HepG2 (cell line): ENCODE results near the gene SLC27A3. TPM values are rescaled to one million over a fixed set of nuclear protein-coding genes. Genes with fewer than 3 reads are reported as not detected.

Source experiments
- ATAC-seq: fragments of 200-7000 bp; cut with Tn5 transposase; 3 replicates; pipeline ENCODE4 v1.9.1; 2020; ENCODE audit warnings: mild to moderate bottlenecking, moderate library complexity
- BruUV-seq: library from RNA; stranded (reverse); fragments of 400-500 nt; replicated peaks from 2 replicates; lab custom pipeline; 2021; lab: Mats Ljungman, UMichigan
- CTCF ChIA-PET: fragments of 300-600 bp; formaldehyde crosslinking; extraction: SDS; loops from one replicate; lab custom pipeline; 2021; ENCODE audit warnings: low total read pairs, inconsistent platforms, low intra/inter-chr PET ratio; lab: Yijun Ruan, JAX
- POLR2A ChIA-PET: fragments of 350-600 bp; sonication (Branson Sonifier 250); formaldehyde crosslinking; loops from one replicate; lab custom pipeline; 2020; ENCODE audit warnings: antibody characterized with exemption, inconsistent platforms; lab: Yijun Ruan, JAX
- DNase-seq: peaks from one replicate; pipeline ENCODE4 v3.0.0-alpha.2; 2015; ENCODE audit warnings: low spot score
- FAIRE-seq: peaks from 3 replicates; lab custom pipeline; 2011; peaks lifted over from hg19 to GRCh38; lab: Jason Lieb, UNC
- H2AFZ ChIP-seq: one replicate; pipeline ENCODE4 v1.6.1; 2011; ENCODE audit warnings: low read length, inconsistent platforms
- H3K27ac ChIP-seq: fragments of 300-600 bp; 3 replicates; pipeline ENCODE4 v1.8.0; 2011; ENCODE audit warnings: mixed run types, mild to moderate bottlenecking, mixed read lengths, low read length, inconsistent platforms; ENCODE audit not compliant: insufficient read depth; ENCODE audit errors: extremely low read length
- H3K27me3 ChIP-seq, 2 experiments: fragments of 200-600 bp in 1 of 2; 2 replicates in 1 of 2; 3 replicates in 1 of 2; pipeline versions ENCODE4 v1.6.0 to v1.8.0; 2011; ENCODE audit warnings: low read length in 2 of 2, mild to moderate bottlenecking in 2 of 2, moderate library complexity in 2 of 2, inconsistent platforms in 1 of 2; ENCODE audit not compliant: insufficient read depth in 2 of 2, control insufficient read depth in 1 of 2
- H3K36me3 ChIP-seq, 2 experiments: fragments of 200-600 bp in 1 of 2; replicated peaks in 1 of 2; 2 replicates in 1 of 2; 3 replicates in 1 of 2; pipeline versions ENCODE4 v1.5.1 to v1.8.0; 2011; ENCODE audit warnings: low read length in 2 of 2, inconsistent platforms in 1 of 2; ENCODE audit not compliant: insufficient read depth in 2 of 2, control insufficient read depth in 1 of 2
- H3K4me1 ChIP-seq: 2 replicates; pipeline ENCODE4 v1.5.1; 2012; ENCODE audit warnings: low read length, inconsistent platforms; ENCODE audit not compliant: insufficient read depth
- H3K4me2 ChIP-seq: 2 replicates; pipeline ENCODE4 v1.6.0; 2011; ENCODE audit warnings: low read depth, low read length, inconsistent platforms
- H3K4me3 ChIP-seq, 3 experiments: fragments of 200-600 bp in 1 of 3; sonication (generic), shearing (Covaris generic) in 1 of 3; replicated peaks in 1 of 3; 2 replicates each; pipeline ENCODE4 v1.5.1; 2011 to 2016; ENCODE audit warnings: low read length in 3 of 3, inconsistent platforms in 2 of 3, low read depth in 2 of 3, mild to moderate bottlenecking in 2 of 3, control low read depth in 1 of 3, mixed read lengths in 1 of 3; ENCODE audit not compliant: insufficient read depth in 1 of 3
- H3K79me2 ChIP-seq: one replicate; pipeline ENCODE4 v1.6.1; 2011; ENCODE audit warnings: low read length, inconsistent platforms; ENCODE audit not compliant: insufficient read depth
- H3K9ac ChIP-seq: 2 replicates; pipeline ENCODE4 v1.6.0; 2011; ENCODE audit warnings: mild to moderate bottlenecking, low read depth, low read length, inconsistent platforms; ENCODE audit not compliant: insufficient read depth
- H3K9me3 ChIP-seq: 2 replicates; pipeline ENCODE4 v1.5.1; 2012; ENCODE audit warnings: mild to moderate bottlenecking, low read length
- H4K20me1 ChIP-seq: 2 replicates; pipeline ENCODE4 v1.6.0; 2011; ENCODE audit warnings: inconsistent platforms, mild to moderate bottlenecking, low read length, moderate library complexity; ENCODE audit not compliant: insufficient read depth
- ATF2 ChIP-seq: sonication (generic); formaldehyde crosslinking; IDR thresholded peaks from 2 replicates; pipeline ENCODE4 v1.4.0; 2020; ENCODE audit warnings: missing genetic modification reagents
- DZIP1 ChIP-seq: sonication (generic); formaldehyde crosslinking; IDR thresholded peaks from 2 replicates; pipeline ENCODE4 v1.5.0; 2020; ENCODE audit warnings: mild to moderate bottlenecking, missing genetic modification reagents
- HMGA1 ChIP-seq: sonication (generic); formaldehyde crosslinking; conservative IDR thresholded peaks from 2 replicates; pipeline ENCODE4 v1.4.0; 2020; ENCODE audit warnings: missing genetic modification reagents
- LRRFIP1 ChIP-seq: sonication (generic); formaldehyde crosslinking; conservative IDR thresholded peaks from 2 replicates; pipeline ENCODE4 v1.4.0; 2020; ENCODE audit warnings: missing genetic modification reagents
- NFE2L1 ChIP-seq: sonication (generic); formaldehyde crosslinking; IDR thresholded peaks from 2 replicates; pipeline ENCODE4 v1.4.0; 2020; ENCODE audit warnings: missing genetic modification reagents, mild to moderate bottlenecking, borderline replicate concordance
- PHF8 ChIP-seq: sonication (generic); formaldehyde crosslinking; IDR thresholded peaks from 2 replicates; pipeline ENCODE4 v1.5.0; 2020; ENCODE audit warnings: missing genetic modification reagents
- RBFOX2 ChIP-seq: fragments of 200-400 bp; formaldehyde crosslinking; IDR thresholded peaks from 2 replicates; pipeline ENCODE4 v1.6.1; 2017; ENCODE audit warnings: low read depth, mild to moderate bottlenecking, low read length
- ZFYVE20 ChIP-seq: sonication (generic); formaldehyde crosslinking; IDR thresholded peaks from 2 replicates; pipeline ENCODE4 v1.8.0; 2023; ENCODE audit warnings: low read depth, mild to moderate bottlenecking, moderate library complexity, missing genetic modification reagents, borderline replicate concordance
- ZMAT5 ChIP-seq: sonication (generic); formaldehyde crosslinking; IDR thresholded peaks from 2 replicates; pipeline ENCODE4 v1.5.0; 2020; ENCODE audit warnings: mild to moderate bottlenecking, low read depth, missing genetic modification reagents, borderline replicate concordance
- ZNF512 ChIP-seq: sonication (generic); formaldehyde crosslinking; IDR thresholded peaks from 2 replicates; pipeline ENCODE4 v1.4.0; 2020; ENCODE audit warnings: mild to moderate bottlenecking, missing genetic modification reagents
- WGBS: methylation state at CpG from one replicate; pipeline ENCODE4 v1.1.6; 2017; ENCODE audit warnings: low lambda C conversion rate; 5-methylcytosine and 5-hydroxymethylcytosine counted together
- in situ Hi-C: cut with HindIII; loops from 2 replicates; pipeline ENCODE4 v1.10.0; 2017; ENCODE audit warnings: low pct_unique_long_range_greater_than_20kb; ENCODE audit not compliant: extremely low pct_ligation_motif_present
- intact Hi-C: fragments of 100-400 bp; cut with micrococcal nuclease; formaldehyde crosslinking; loops from one replicate; pipeline ENCODE4 v1.10.0; 2022; ENCODE audit not compliant: unreplicated experiment
- polyA plus RNA-seq, 8 experiments: library from polyadenylated mRNA; depleted of rRNA in 3 of 8; stranded (reverse) in 7 of 8; unstranded in 1 of 8; fragments of >200 nt; fragmentation: Illumina TruSeq in 4 of 8; extraction: Trizol in 4 of 8; gene quantifications; 2 replicates each; pipeline versions ENCODE4 v1.2.1 to v1.2.3, GENCODE V29; 2011 to 2016; ENCODE audit warnings: low read depth in 4 of 8, missing spikeins in 1 of 8, mixed read lengths in 1 of 8; ENCODE audit not compliant: insufficient read depth in 1 of 8
- total RNA-seq, 5 experiments: library from RNA; depleted of rRNA; stranded (reverse); fragments of >200 nt; fragmentation: Illumina TruSeq; extraction: Trizol; gene quantifications; 2 replicates each; pipeline ENCODE4 v1.2.3, GENCODE V29; 2016; ENCODE audit warnings: low read depth in 1 of 5

Gene SLC27A3
- total and polyA plus RNA-seq, 2 of the 13 experiments (the other 11 are each of a cell fraction or from before 2014, with no cell fraction given), result 4.3 to 10.3 TPM

- Histone ChIP-seq H3K36me3 (no peaks in the 10 kb centered on the region), H2AFZ (no peak overlapping the region), H3K9me3 (no peaks in the 10 kb centered on the region), H3K27me3 (peaks cover 5 to 34% of the 10 kb centered on the region in 2 experiments; a peak in 4 of 5 replicates), H3K27ac (no peak overlapping the region), H3K9ac (no peak overlapping the region), H3K4me1 (peaks cover 32% of the 10 kb centered on the region), H3K4me2 (no peak overlapping the region), H3K79me2 (no peaks in the 10 kb centered on the region), H3K4me3 (no peak overlapping the region), H4K20me1 (no peaks in the 10 kb centered on the region)
- BruUV-seq, result no TSS peak
- ChIA-PET CTCF (interaction anchor here (3.6 kb wide), 1 partner anchor 188 kb away, joined by 35 read pairs; the partner anchor contains the start of gene RAB13), POLR2A (interaction anchor here (1.0 to 2.6 kb wide), 3 partner anchors 15 to 192 kb away, joined by 5 to 10 read pairs (median 9); partner anchors contain the start of genes RAB13 and RPS27)
- no peak for TF ChIP-seq RBFOX2
- TF ChIP-seq ATF2, result no peak
- TF ChIP-seq ZFYVE20 (CRISPR knock-in tag), result no peak
- TF ChIP-seq NFE2L1 (CRISPR knock-in tag), result no peak
- TF ChIP-seq LRRFIP1 (CRISPR knock-in tag), result no peak
- TF ChIP-seq HMGA1 (CRISPR knock-in tag), result no peak
- no peak for TF ChIP-seq ZNF512
- TF ChIP-seq PHF8, result no peak
- TF ChIP-seq ZMAT5, result no peak
- no peak for TF ChIP-seq DZIP1
- in situ Hi-C loops (loop anchor here (5.0 kb wide), 1 partner anchor 189 kb away; the partner anchor contains the start of gene RAB13), intact Hi-C loops (loop anchor here (5.0 kb wide), 1 partner anchor 169 kb away; the partner anchor contains the start of gene CREB3L4)
- no peak for ATAC-seq
- no CpG with 5 or more reads among the region's 3 CpGs for WGBS
- no peak for FAIRE-seq
- no peak for DNase-seq
Observed at GRCh38 chr1:153798468-153798780, 23.2 kb downstream of the SLC27A3 start.
